GM10266 (cell line): ENCODE results near the gene MCM5.

ENCODE experiments used
- DNase-seq: peaks from one replicate; pipeline ENCODE4 v3.0.0; 2012; ENCODE audit errors: extremely low spot score
- CTCF ChIP-seq: IDR thresholded peaks from 2 replicates; pipeline ENCODE4 v1.5.1; 2012; ENCODE audit warnings: mild to moderate bottlenecking, low read depth; ENCODE audit not compliant: control insufficient read depth, insufficient read depth; ENCODE audit errors: missing control alignments

The MCM5 gene

GRCh38 chr22:35449829-35450689 lies 50.1 kb downstream of the MCM5 start:
- DNase-seq, result no peak

GRCh38 chr22:35450824-35451569 lies 51.1 kb downstream of the MCM5 start:
- TF ChIP-seq CTCF, result no peak
- no peak for DNase-seq

More at GRCh38 chr22:35449829-35450689, 50.1 kb downstream of the MCM5 start:
- no peak for TF ChIP-seq CTCF

GRCh38 chr22:35451592-35451991 lies 51.7 kb downstream of the MCM5 start:
- TF ChIP-seq CTCF, result no peak
- no peak for DNase-seq

- TF ChIP-seq CTCF, result no peak
- no peak for DNase-seq
Observed at GRCh38 chr22:35452351-35452781, 52.4 kb downstream of the MCM5 start.

- DNase-seq, result no peak
- TF ChIP-seq CTCF, result no peak
Observed at GRCh38 chr22:35452810-35453743, 53.1 kb downstream of the MCM5 start.

GRCh38 chr22:35454416-35455054 lies 54.6 kb downstream of the MCM5 start:
- DNase-seq, result no peak
- peak; percentile 5 for TF ChIP-seq CTCF
